ENCODE data around the gene HS2ST1.

DNA sequence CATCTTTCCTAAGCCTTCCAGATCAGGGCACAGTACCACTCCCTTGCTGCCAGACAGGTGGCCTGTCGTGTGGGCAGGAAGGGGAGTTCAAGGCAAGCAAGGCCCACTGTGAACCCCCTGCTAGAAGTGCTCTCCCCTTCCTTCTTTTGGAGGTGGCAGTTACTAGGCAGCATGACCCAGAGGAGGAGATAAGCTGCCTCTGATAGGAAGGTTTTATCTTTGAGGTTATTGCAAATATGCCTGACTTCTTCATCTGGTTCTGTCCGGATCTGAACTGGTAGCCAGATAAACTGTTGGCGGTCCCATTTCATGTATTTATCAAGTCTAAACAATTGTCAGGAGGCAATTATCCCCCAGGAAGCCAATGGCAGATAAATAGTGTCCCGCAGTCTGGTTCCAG is 216.0 kb downstream of the HS2ST1 start:
- TF ChIP-seq CTCF (conservative IDR thresholded peaks at IDR 0.05; ENCODE audit: low read length) (no peak), EZH2phosphoT487 (IDR thresholded peaks at IDR 0.05; ENCODE audit: borderline replicate concordance) (no peak)
